NB4 (cell line): ENCODE data around the gene HMG20B.

ENCODE experiments used
- DNase-seq: peaks from one replicate; pipeline ENCODE4 v3.0.0; 2010; ENCODE audit warnings: low read depth
- H3K4me3 ChIP-seq: one replicate; pipeline ENCODE4 v1.5.1; 2011; ENCODE audit warnings: mild to moderate bottlenecking, low read depth, low read length, moderate library complexity
- CTCF ChIP-seq: IDR thresholded peaks from one replicate; pipeline ENCODE4 v1.5.1; 2012; ENCODE audit warnings: low read depth, low read length
- MYC ChIP-seq: IDR thresholded peaks from 2 replicates; pipeline ENCODE4 v1.6.1; 2011; ENCODE audit warnings: low read depth, low read length
- POLR2A ChIP-seq: IDR thresholded peaks from 2 replicates; pipeline ENCODE4 v1.6.1; 2011; ENCODE audit warnings: mild to moderate bottlenecking; ENCODE audit not compliant: insufficient read length; ENCODE audit errors: extremely low read depth
- TF ChIP-seq, protein P1 (sequence below): IDR thresholded peaks from 2 replicates; pipeline ENCODE4 v1.6.1; 2011; ENCODE audit warnings: low read depth, low read length

Gene HMG20B

DNA sequence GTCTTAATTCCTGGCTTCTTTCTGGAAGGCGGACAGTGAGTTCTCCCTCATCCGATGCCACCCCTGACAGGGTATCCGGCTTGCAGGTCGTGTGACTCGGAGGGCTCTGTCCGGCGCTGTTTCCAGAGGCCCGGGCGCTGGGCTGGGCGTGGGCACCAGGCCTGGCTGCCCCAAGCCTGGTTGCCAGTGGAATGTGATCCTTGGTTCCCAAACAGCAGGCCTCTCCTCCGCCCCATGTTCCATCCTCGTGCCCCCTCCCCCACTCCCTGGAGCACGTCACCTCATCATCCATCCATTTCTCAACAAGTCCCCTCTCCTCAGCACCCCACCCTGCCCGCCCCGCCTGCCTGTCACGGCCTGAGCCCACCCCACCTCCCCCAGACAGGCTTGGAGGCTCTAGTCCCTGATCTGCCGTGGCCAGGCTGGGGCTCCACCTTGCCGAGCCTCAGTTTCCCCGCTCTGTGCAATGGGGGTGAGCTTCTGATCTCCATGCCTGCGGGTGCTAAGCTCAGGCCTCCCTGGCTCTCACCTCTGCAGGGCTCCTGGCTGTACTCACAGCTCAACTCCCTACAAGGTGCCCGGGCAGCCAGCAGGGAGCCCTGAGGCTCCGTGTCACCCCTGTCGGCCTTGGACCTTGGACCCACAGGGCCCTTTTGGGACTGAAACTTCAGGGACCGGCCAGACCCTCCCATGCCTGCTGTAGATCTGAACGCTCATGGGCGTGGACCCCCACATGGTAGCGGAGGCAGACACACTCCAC, 31.7 kb downstream of the HMG20B start:
- DNase-seq = no peak
- TF ChIP-seq, protein P1, sequence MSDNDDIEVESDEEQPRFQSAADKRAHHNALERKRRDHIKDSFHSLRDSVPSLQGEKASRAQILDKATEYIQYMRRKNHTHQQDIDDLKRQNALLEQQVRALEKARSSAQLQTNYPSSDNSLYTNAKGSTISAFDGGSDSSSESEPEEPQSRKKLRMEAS = no peak
- peak; percentile 19 for TF ChIP-seq POLR2A

GRCh38 chr19:3604987-3605343, 32.2 kb downstream of the HMG20B start:
- TF ChIP-seq POLR2A = no peak
- TF ChIP-seq, protein P1 = peak; percentile 32; the same call in 1 of the 2 replicates
- TF ChIP-seq MYC = peak; percentile 59
- no peak for TF ChIP-seq CTCF
- H3K4me3 ChIP-seq = no peak overlapping the region
- DNase-seq = peak; percentile 79

More for the DNA sequence above, 31.7 kb downstream of the HMG20B start:
- H3K4me3 ChIP-seq = no peak overlapping the region

GRCh38 chr19:3605361-3605760, 32.6 kb downstream of the HMG20B start:
- H3K4me3 ChIP-seq = no peak overlapping the region
- no peak for DNase-seq
- TF ChIP-seq, protein P1 = no peak
- TF ChIP-seq MYC (no peak), CTCF (no peak), POLR2A (no peak)

GRCh38 chr19:3605770-3606169, 33.0 kb downstream of the HMG20B start:
- TF ChIP-seq, protein P1 = no peak
- TF ChIP-seq MYC (no peak), POLR2A (no peak), CTCF (no peak)
- H3K4me3 ChIP-seq = no peak overlapping the region
- no peak for DNase-seq

- DNase-seq = no peak
- TF ChIP-seq POLR2A (no peak), CTCF (no peak), MYC (no peak)
- TF ChIP-seq, protein P1 = no peak
- H3K4me3 ChIP-seq = no peak overlapping the region
Observed at GRCh38 chr19:3606174-3606689, 33.5 kb downstream of the HMG20B start.

DNA sequence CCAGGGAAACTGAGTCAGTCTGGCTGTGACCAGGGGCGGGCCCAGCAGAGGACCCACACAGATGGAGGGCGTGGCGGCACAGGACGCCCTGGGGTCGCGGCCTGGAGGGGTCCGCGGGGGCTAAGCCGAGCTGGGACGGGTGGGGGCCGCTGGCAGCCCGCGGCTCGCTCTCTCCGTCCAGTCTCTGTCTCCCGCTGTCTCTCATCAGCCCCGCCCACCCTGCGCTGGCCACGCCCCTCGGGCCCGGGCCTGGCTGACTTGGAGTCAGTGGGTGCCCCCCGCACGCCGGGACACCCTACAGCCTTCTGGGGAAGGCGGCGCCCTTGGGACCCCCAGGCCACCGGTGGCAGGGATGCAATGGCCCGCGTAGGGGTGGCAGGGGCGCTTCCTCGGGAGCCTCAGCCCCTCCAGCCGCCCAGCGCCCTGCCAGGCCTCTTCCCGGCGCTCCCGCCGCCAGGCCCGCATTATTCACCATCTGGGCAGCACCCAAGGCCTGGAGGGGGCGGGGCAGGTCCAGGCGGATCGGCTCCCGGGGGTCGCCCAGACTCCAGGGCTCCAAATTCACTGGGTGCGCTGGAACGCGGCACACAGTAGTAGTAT, 34.0 kb downstream of the HMG20B start, which contains the start of gene TBXA2R:
TBXA2R (minus strand) TSS at position 186 of the 600 bp plus-strand sequence. CDS start 6,241 bp downstream, outside the sequence.
- DNase-seq = no peak
- no peak within 1 kb of the TSS for H3K4me3 ChIP-seq
- TF ChIP-seq MYC (no peak), POLR2A (no peak), CTCF (no peak)
- TF ChIP-seq, protein P1 = no peak
